ENCODE data around the gene PEX16.

GRCh38 chr11:45909594-45910475 lies 7.8 kb downstream of the PEX16 start:
- TF ChIP-seq POLR2AphosphoS5 (IDR thresholded peaks at IDR 0.05) (no peak), MXI1 (conservative IDR thresholded peaks at IDR 0.05; ENCODE audit: poor library complexity, severe bottlenecking) (no peak), TAF1 (IDR thresholded peaks at IDR 0.05; ENCODE audit: low read depth) (no peak), CTCF (IDR thresholded peaks at IDR 0.05; ENCODE audit: poor library complexity, severe bottlenecking) (no peak), REST (IDR thresholded peaks at IDR 0.05; ENCODE audit: borderline replicate concordance) (no peak), EZH2 (IDR thresholded peaks at IDR 0.05; ENCODE audit: borderline replicate concordance, insufficient read depth, low read length, poor library complexity, severe bottlenecking) (no peak), SMC3 (conservative IDR thresholded peaks at IDR 0.05; ENCODE audit: poor library complexity) (no peak), EP300 (conservative IDR thresholded peaks at IDR 0.05; ENCODE audit: poor library complexity, severe bottlenecking) (no peak)
